HepG2 (cell line): ENCODE results near the gene LRFN2. TPM values are rescaled to one million over a fixed set of nuclear protein-coding genes. Genes with fewer than 3 reads are reported as not detected.
A peak's percentile ranks its signal among the peaks of the same experiment; 100 is the strongest.

Experiments used
- ATAC-seq: fragments of 200-7000 bp; cut with Tn5 transposase; 3 replicates; pipeline ENCODE4 v1.9.1; 2020; ENCODE audit warnings: mild to moderate bottlenecking, moderate library complexity
- Bru-seq: library from RNA; stranded (reverse); fragments of 400-500 nt; gene quantifications from one replicate; lab custom pipeline; 2021; lab: Mats Ljungman, UMichigan
- BruChase-seq, 2 experiments: library from RNA; stranded (reverse); fragments of 400-500 nt; gene quantifications; one replicate each; lab custom pipeline; 2021; lab: Mats Ljungman, UMichigan
- BruUV-seq: library from RNA; stranded (reverse); fragments of 400-500 nt; replicated peaks from 2 replicates; lab custom pipeline; 2021; lab: Mats Ljungman, UMichigan
- CTCF ChIA-PET: fragments of 300-600 bp; formaldehyde crosslinking; extraction: SDS; loops from one replicate; lab custom pipeline; 2021; ENCODE audit warnings: low total read pairs, inconsistent platforms, low intra/inter-chr PET ratio; lab: Yijun Ruan, JAX
- POLR2A ChIA-PET: fragments of 350-600 bp; sonication (Branson Sonifier 250); formaldehyde crosslinking; loops from one replicate; lab custom pipeline; 2020; ENCODE audit warnings: antibody characterized with exemption, inconsistent platforms; lab: Yijun Ruan, JAX
- DNase-seq: peaks from one replicate; pipeline ENCODE4 v3.0.0-alpha.2; 2015; ENCODE audit warnings: low spot score
- FAIRE-seq: peaks from 3 replicates; lab custom pipeline; 2011; peaks lifted over from hg19 to GRCh38; lab: Jason Lieb, UNC
- H2AFZ ChIP-seq: one replicate; pipeline ENCODE4 v1.6.1; 2011; ENCODE audit warnings: low read length, inconsistent platforms
- H3K27ac ChIP-seq: fragments of 300-600 bp; 3 replicates; pipeline ENCODE4 v1.8.0; 2011; ENCODE audit warnings: mixed run types, mild to moderate bottlenecking, mixed read lengths, low read length, inconsistent platforms; ENCODE audit not compliant: insufficient read depth; ENCODE audit errors: extremely low read length
- H3K27me3 ChIP-seq, 2 experiments: fragments of 200-600 bp in 1 of 2; 2 replicates in 1 of 2; 3 replicates in 1 of 2; pipeline versions ENCODE4 v1.6.0 to v1.8.0; 2011; ENCODE audit warnings: low read length in 2 of 2, mild to moderate bottlenecking in 2 of 2, moderate library complexity in 2 of 2, inconsistent platforms in 1 of 2; ENCODE audit not compliant: insufficient read depth in 2 of 2, control insufficient read depth in 1 of 2
- H3K36me3 ChIP-seq, 2 experiments: fragments of 200-600 bp in 1 of 2; replicated peaks in 1 of 2; 2 replicates in 1 of 2; 3 replicates in 1 of 2; pipeline versions ENCODE4 v1.5.1 to v1.8.0; 2011; ENCODE audit warnings: low read length in 2 of 2, inconsistent platforms in 1 of 2; ENCODE audit not compliant: insufficient read depth in 2 of 2, control insufficient read depth in 1 of 2
- H3K4me1 ChIP-seq: 2 replicates; pipeline ENCODE4 v1.5.1; 2012; ENCODE audit warnings: low read length, inconsistent platforms; ENCODE audit not compliant: insufficient read depth
- H3K4me2 ChIP-seq: 2 replicates; pipeline ENCODE4 v1.6.0; 2011; ENCODE audit warnings: low read depth, low read length, inconsistent platforms
- H3K4me3 ChIP-seq, 3 experiments: fragments of 200-600 bp in 1 of 3; sonication (generic), shearing (Covaris generic) in 1 of 3; replicated peaks in 1 of 3; 2 replicates each; pipeline ENCODE4 v1.5.1; 2011 to 2016; ENCODE audit warnings: low read length in 3 of 3, inconsistent platforms in 2 of 3, low read depth in 2 of 3, mild to moderate bottlenecking in 2 of 3, control low read depth in 1 of 3, mixed read lengths in 1 of 3; ENCODE audit not compliant: insufficient read depth in 1 of 3
- H3K79me2 ChIP-seq: one replicate; pipeline ENCODE4 v1.6.1; 2011; ENCODE audit warnings: low read length, inconsistent platforms; ENCODE audit not compliant: insufficient read depth
- H3K9ac ChIP-seq: 2 replicates; pipeline ENCODE4 v1.6.0; 2011; ENCODE audit warnings: mild to moderate bottlenecking, low read depth, low read length, inconsistent platforms; ENCODE audit not compliant: insufficient read depth
- H3K9me3 ChIP-seq: 2 replicates; pipeline ENCODE4 v1.5.1; 2012; ENCODE audit warnings: mild to moderate bottlenecking, low read length
- H4K20me1 ChIP-seq: 2 replicates; pipeline ENCODE4 v1.6.0; 2011; ENCODE audit warnings: inconsistent platforms, mild to moderate bottlenecking, low read length, moderate library complexity; ENCODE audit not compliant: insufficient read depth
- MYNN ChIP-seq: sonication (generic); formaldehyde crosslinking; IDR thresholded peaks from 2 replicates; pipeline ENCODE4 v1.4.0; 2020; ENCODE audit warnings: mild to moderate bottlenecking, low read depth, missing genetic modification reagents
- RNF2 ChIP-seq: fragments of 450-650 bp; conservative IDR thresholded peaks from 2 replicates; pipeline ENCODE4 v1.6.1; 2016; ENCODE audit warnings: low read depth
- ZFP91 ChIP-seq: sonication (generic); formaldehyde crosslinking; IDR thresholded peaks from 2 replicates; pipeline ENCODE4 v1.9.0; 2022; ENCODE audit warnings: missing genetic modification reagents, mild to moderate bottlenecking, borderline replicate concordance
- ZNF547 ChIP-seq: sonication (generic); formaldehyde crosslinking; IDR thresholded peaks from 2 replicates; pipeline ENCODE4 v1.5.1; 2020; ENCODE audit warnings: mild to moderate bottlenecking, missing genetic modification reagents
- ZNF75D ChIP-seq: sonication (generic); formaldehyde crosslinking; IDR thresholded peaks from 2 replicates; pipeline ENCODE4 v1.8.1; 2023; ENCODE audit warnings: missing genetic modification reagents, mild to moderate bottlenecking, borderline replicate concordance
- ZSCAN25 ChIP-seq: sonication (generic); formaldehyde crosslinking; IDR thresholded peaks from 2 replicates; pipeline ENCODE4 v1.8.0; 2022; ENCODE audit warnings: mild to moderate bottlenecking, missing genetic modification reagents
- WGBS: methylation state at CpG from one replicate; pipeline ENCODE4 v1.1.6; 2017; ENCODE audit warnings: low lambda C conversion rate; 5-methylcytosine and 5-hydroxymethylcytosine counted together
- in situ Hi-C: cut with HindIII; loops from 2 replicates; pipeline ENCODE4 v1.10.0; 2017; ENCODE audit warnings: low pct_unique_long_range_greater_than_20kb; ENCODE audit not compliant: extremely low pct_ligation_motif_present
- intact Hi-C: fragments of 100-400 bp; cut with micrococcal nuclease; formaldehyde crosslinking; loops from one replicate; pipeline ENCODE4 v1.10.0; 2022; ENCODE audit not compliant: unreplicated experiment
- long read RNA-seq, 2 experiments: library from RNA in 1 of 2; library from polyadenylated mRNA in 1 of 2; stranded (forward) in 1 of 2; unstranded in 1 of 2; transcript quantifications; one replicate each; pipeline ENCODE4 v2.0.0, GENCODE V29; 2019 to 2022
- polyA minus RNA-seq, 3 experiments: library from RNA; depleted of rRNA, polyadenylated mRNA; stranded (reverse); fragments of >200 nt; gene quantifications; 2 replicates each; pipeline ENCODE4 v1.2.3, GENCODE V29; 2011; ENCODE audit warnings: low replicate concordance in 1 of 3
- polyA plus RNA-seq, 8 experiments: library from polyadenylated mRNA; depleted of rRNA in 3 of 8; stranded (reverse) in 7 of 8; unstranded in 1 of 8; fragments of >200 nt; fragmentation: Illumina TruSeq in 4 of 8; extraction: Trizol in 4 of 8; gene quantifications; 2 replicates each; pipeline versions ENCODE4 v1.2.1 to v1.2.3, GENCODE V29; 2011 to 2016; ENCODE audit warnings: low read depth in 4 of 8, missing spikeins in 1 of 8, mixed read lengths in 1 of 8; ENCODE audit not compliant: insufficient read depth in 1 of 8
- total RNA-seq, 5 experiments: library from RNA; depleted of rRNA; stranded (reverse); fragments of >200 nt; fragmentation: Illumina TruSeq; extraction: Trizol; gene quantifications; 2 replicates each; pipeline ENCODE4 v1.2.3, GENCODE V29; 2016; ENCODE audit warnings: low read depth in 1 of 5
- TF ChIP-seq, protein P1 (sequence below): sonication (generic); formaldehyde crosslinking; IDR thresholded peaks from 2 replicates; pipeline ENCODE4 v1.4.0; 2020; ENCODE audit warnings: low read depth, missing genetic modification reagents
- TF ChIP-seq, protein P2 (sequence below): sonication (generic); formaldehyde crosslinking; IDR thresholded peaks from 2 replicates; pipeline ENCODE4 v1.4.0; 2020; ENCODE audit warnings: mild to moderate bottlenecking, missing genetic modification reagents
- TF ChIP-seq, protein P3 (sequence below): sonication (generic); formaldehyde crosslinking; IDR thresholded peaks from 2 replicates; pipeline ENCODE4 v1.8.0; 2022; ENCODE audit warnings: missing genetic modification reagents, mild to moderate bottlenecking, borderline replicate concordance

LRFN2 gene
- total RNA-seq (2016; rRNA removed; fragmentation: Illumina TruSeq; extraction: Trizol): not detected in 2 replicates
- total RNA-seq (2016; cell fraction: cytosol; rRNA removed; fragmentation: Illumina TruSeq; extraction: Trizol; ENCODE audit: low read depth): not detected in 2 replicates
- total RNA-seq (2016; cell fraction: insoluble cytoplasmic fraction; rRNA removed; fragmentation: Illumina TruSeq; extraction: Trizol): not detected in 2 replicates
- not detected in 2 replicates for total RNA-seq (2016; cell fraction: membrane; rRNA removed; fragmentation: Illumina TruSeq; extraction: Trizol)
- not detected in 2 replicates for total RNA-seq (2016; cell fraction: nucleus; rRNA removed; fragmentation: Illumina TruSeq; extraction: Trizol)
- polyA plus RNA-seq (2011; rRNA removed): not detected in 2 replicates
- not detected in 2 replicates for polyA plus RNA-seq (2011; cell fraction: cytosol; rRNA removed)
- not detected in 2 replicates for polyA plus RNA-seq (2011; cell fraction: nucleus; rRNA removed)
- not detected in 2 replicates for polyA plus RNA-seq (2012)
- not detected in 2 replicates for polyA plus RNA-seq (2016; cell fraction: cytosol; fragmentation: Illumina TruSeq; extraction: Trizol; ENCODE audit: low read depth)
- polyA plus RNA-seq (2016; cell fraction: insoluble cytoplasmic fraction; fragmentation: Illumina TruSeq; extraction: Trizol; ENCODE audit: low read depth): not detected in 2 replicates
- not detected in 2 replicates for polyA plus RNA-seq (2016; cell fraction: membrane; fragmentation: Illumina TruSeq; extraction: Trizol; ENCODE audit: low read depth)
- not detected in 2 replicates for polyA plus RNA-seq (2016; cell fraction: nucleus; fragmentation: Illumina TruSeq; extraction: Trizol; ENCODE audit: insufficient read depth, low read depth)
- polyA minus RNA-seq (2011; rRNA and poly(A)+ RNA removed; ENCODE audit: low replicate concordance): not detected in 2 replicates
- polyA minus RNA-seq (2011; cell fraction: cytosol; rRNA and poly(A)+ RNA removed): not detected in 2 replicates
- not detected in 2 replicates for polyA minus RNA-seq (2011; cell fraction: nucleus; rRNA and poly(A)+ RNA removed)
- Bru-seq, nascent RNA: not detected
- percentile 1 among the genes with signal in this experiment for BruChase-seq, experiment 1, labeled RNA remaining after a 6-hour chase
- percentile 1 among the genes with signal in this experiment for BruChase-seq, experiment 2, labeled RNA remaining after a 2-hour chase
- long read RNA-seq, experiment 1: 0 reads
- long read RNA-seq, experiment 2: 0 reads

DNA sequence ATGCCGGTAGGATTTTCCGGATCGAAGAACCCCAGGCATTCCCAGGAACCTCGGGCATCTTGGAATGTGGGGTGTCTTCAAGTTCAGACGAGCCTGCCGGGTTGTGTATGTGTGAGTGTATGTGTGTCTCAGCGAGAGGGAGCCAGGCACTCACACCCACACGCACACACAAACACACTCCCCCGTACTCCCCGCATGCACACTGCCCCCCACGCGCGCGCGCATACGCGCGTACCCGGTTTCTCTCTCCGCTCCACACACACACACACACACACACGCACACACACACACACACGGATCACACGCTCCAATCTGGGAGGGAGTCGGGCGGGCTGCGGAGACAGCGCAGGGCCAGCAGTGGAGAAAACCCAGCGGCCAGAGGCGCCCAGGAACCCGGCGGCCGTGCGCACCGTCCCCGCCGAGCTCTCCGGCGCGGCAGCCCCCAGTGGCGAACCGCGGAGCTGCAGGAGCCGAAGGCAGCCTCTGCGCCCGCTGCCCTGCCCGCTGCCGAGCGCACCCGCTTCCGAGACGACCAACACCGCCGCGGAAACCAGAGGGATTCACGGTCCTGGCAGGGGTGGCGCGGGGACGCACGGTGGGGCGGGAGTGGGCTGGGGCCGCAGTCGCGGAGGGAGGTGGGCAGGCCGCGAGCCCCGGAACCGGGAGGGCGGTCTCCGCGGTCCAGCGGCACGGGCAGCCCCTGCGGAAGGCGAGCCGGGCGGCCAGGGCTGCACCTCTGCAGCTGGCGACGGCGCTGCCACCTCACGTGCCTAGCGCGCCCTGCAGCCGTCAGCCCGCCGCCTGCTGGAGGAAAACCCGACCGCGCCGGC, at the start of gene LRFN2:
Gene LRFN2 (minus strand): TSS at position 125 of the 830 bp plus-strand sequence.
- peak within 1 kb of the TSS in 2 of 3 experiments; percentile 19 to 64; a peak in 4 of 6 replicates for H3K4me3 ChIP-seq
- DNase-seq (peak; percentile 31), FAIRE-seq (peak; percentile 55), ATAC-seq (peak; percentile 99)
- H3K4me1 ChIP-seq: 0 out of 2 replicates have a peak, but pooled peaks cover 7% of the 10 kb centered on the region
- H3K27me3 ChIP-seq: peaks cover 3 to 38% of the 10 kb centered on the region in 2 experiments
- BruUV-seq: no TSS peak
- H3K27ac ChIP-seq: no peak within 1 kb of the TSS
- ChIA-PET CTCF (interaction anchor here (1.2 kb wide), 1 partner anchor 259 kb away, joined by 5 read pairs; no protein-coding TSS in a partner anchor), POLR2A (interaction anchor here (0.6 kb wide), 1 partner anchor 152 kb away, joined by 3 read pairs; no protein-coding TSS in a partner anchor)
- in situ Hi-C loops (no loop called here), intact Hi-C loops (loop anchor here (5.0 kb wide), 1 partner anchor 605 kb away; no protein-coding TSS in a partner anchor)
- H3K36me3 ChIP-seq: no peaks in the 10 kb centered on the region
- no peak within 1 kb of the TSS for H2AFZ ChIP-seq
- no peak within 1 kb of the TSS for H3K9ac ChIP-seq
- no peaks in the 10 kb centered on the region for H3K79me2 ChIP-seq
- H3K9me3 ChIP-seq: no peaks in the 10 kb centered on the region
- peak within 1 kb of the TSS; percentile 67 for H3K4me2 ChIP-seq
- no peaks in the 10 kb centered on the region for H4K20me1 ChIP-seq
- 9% methylated on average over 38 of the region's 89 CpGs for WGBS
- TF ChIP-seq, protein P1, sequence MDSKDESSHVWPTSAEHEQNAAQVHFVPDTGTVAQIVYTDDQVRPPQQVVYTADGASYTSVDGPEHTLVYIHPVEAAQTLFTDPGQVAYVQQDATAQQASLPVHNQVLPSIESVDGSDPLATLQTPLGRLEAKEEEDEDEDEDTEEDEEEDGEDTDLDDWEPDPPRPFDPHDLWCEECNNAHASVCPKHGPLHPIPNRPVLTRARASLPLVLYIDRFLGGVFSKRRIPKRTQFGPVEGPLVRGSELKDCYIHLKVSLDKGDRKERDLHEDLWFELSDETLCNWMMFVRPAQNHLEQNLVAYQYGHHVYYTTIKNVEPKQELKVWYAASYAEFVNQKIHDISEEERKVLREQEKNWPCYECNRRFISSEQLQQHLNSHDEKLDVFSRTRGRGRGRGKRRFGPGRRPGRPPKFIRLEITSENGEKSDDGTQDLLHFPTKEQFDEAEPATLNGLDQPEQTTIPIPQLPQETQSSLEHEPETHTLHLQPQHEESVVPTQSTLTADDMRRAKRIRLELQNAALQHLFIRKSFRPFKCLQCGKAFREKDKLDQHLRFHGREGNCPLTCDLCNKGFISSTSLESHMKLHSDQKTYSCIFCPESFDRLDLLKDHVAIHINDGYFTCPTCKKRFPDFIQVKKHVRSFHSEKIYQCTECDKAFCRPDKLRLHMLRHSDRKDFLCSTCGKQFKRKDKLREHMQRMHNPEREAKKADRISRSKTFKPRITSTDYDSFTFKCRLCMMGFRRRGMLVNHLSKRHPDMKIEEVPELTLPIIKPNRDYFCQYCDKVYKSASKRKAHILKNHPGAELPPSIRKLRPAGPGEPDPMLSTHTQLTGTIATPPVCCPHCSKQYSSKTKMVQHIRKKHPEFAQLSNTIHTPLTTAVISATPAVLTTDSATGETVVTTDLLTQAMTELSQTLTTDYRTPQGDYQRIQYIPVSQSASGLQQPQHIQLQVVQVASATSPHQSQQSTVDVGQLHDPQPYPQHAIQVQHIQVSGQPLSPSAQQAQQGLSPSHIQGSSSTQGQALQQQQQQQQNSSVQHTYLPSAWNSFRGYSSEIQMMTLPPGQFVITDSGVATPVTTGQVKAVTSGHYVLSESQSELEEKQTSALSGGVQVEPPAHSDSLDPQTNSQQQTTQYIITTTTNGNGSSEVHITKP (CRISPR knock-in tag): no peak
- TF ChIP-seq, protein P2, sequence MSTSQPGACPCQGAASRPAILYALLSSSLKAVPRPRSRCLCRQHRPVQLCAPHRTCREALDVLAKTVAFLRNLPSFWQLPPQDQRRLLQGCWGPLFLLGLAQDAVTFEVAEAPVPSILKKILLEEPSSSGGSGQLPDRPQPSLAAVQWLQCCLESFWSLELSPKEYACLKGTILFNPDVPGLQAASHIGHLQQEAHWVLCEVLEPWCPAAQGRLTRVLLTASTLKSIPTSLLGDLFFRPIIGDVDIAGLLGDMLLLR (CRISPR knock-in tag): 0 out of 2 replicates have a peak, but pooled peaks have one; percentile 7
- TF ChIP-seq ZNF75D (CRISPR knock-in tag) (no peak), RNF2 (0 out of 2 replicates have a peak, but pooled peaks have one; percentile 21), ZNF547 (CRISPR knock-in tag) (0 out of 2 replicates have a peak, but pooled peaks have one; percentile 54), MYNN (no peak), ZFP91 (CRISPR knock-in tag) (peak; percentile 52; the same call in 1 of the 2 replicates), ZSCAN25 (CRISPR knock-in tag) (peak; percentile 94)
- TF ChIP-seq, protein P3, sequence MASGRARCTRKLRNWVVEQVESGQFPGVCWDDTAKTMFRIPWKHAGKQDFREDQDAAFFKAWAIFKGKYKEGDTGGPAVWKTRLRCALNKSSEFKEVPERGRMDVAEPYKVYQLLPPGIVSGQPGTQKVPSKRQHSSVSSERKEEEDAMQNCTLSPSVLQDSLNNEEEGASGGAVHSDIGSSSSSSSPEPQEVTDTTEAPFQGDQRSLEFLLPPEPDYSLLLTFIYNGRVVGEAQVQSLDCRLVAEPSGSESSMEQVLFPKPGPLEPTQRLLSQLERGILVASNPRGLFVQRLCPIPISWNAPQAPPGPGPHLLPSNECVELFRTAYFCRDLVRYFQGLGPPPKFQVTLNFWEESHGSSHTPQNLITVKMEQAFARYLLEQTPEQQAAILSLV (CRISPR knock-in tag): peak; percentile 62; the same call in 1 of the 2 replicates
